Activated naive CD8-positive, alpha-beta T cell (primary cell): ENCODE measurements around the gene YTHDF1.

Experiments
- H3K27ac Mint-ChIP-seq: one replicate; pipeline ENCODE4 v1.8.0; 2021; ENCODE audit warnings: mixed read lengths
- H3K27me3 Mint-ChIP-seq: one replicate; pipeline ENCODE4 v1.8.0; 2021; ENCODE audit warnings: mixed read lengths
- H3K36me3 Mint-ChIP-seq: one replicate; pipeline ENCODE4 v1.8.0; 2021; ENCODE audit warnings: mixed read lengths
- H3K4me1 Mint-ChIP-seq: one replicate; pipeline ENCODE4 v1.8.0; 2021; ENCODE audit warnings: low read depth, mixed read lengths
- H3K4me3 Mint-ChIP-seq: one replicate; pipeline ENCODE4 v1.8.0; 2021; ENCODE audit warnings: mild to moderate bottlenecking, mixed read lengths
- H3K9me3 Mint-ChIP-seq: one replicate; pipeline ENCODE4 v1.8.0; 2021; ENCODE audit warnings: low read depth, mixed read lengths

The YTHDF1 gene

DNA sequence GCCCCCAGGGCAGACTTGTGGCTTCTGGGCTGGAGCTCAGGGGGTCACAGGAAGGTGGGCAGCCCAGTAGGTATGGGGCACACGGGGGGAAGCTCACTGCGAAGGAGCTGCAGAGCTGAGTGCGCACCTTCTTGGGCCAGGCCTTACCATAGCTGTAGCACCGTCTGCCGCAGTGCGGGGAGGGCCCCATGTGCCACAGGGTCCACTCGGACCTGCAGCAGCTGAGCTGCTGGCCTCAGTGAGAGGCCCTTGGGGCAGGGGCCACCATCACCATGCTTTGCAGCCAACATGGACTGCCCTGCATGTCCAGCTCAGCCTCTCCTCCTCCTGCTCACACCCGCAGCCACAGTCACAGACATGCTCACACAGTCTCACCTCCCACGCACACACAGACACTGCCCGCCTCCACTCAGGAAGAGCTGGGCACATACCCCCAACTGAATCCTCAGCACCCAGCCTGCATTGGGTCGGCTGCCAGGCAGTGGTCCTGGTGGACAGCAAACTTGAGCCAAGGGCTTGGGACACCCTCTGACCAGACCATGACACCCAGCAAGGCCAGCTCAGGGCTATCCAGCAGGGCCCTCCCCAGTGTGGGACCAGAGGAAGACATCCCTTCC lies 35.3 kb downstream of the YTHDF1 start:
- no peak overlapping the region for H3K27ac Mint-ChIP-seq
- H3K27me3 Mint-ChIP-seq, result peaks cover 10% of the 10 kb centered on the region
- H3K9me3 Mint-ChIP-seq, result no peaks in the 10 kb centered on the region
- H3K4me1 Mint-ChIP-seq, result peaks cover 10% of the 10 kb centered on the region
- H3K4me3 Mint-ChIP-seq, result peak overlapping the region; percentile 70
- no peaks in the 10 kb centered on the region for H3K36me3 Mint-ChIP-seq

DNA sequence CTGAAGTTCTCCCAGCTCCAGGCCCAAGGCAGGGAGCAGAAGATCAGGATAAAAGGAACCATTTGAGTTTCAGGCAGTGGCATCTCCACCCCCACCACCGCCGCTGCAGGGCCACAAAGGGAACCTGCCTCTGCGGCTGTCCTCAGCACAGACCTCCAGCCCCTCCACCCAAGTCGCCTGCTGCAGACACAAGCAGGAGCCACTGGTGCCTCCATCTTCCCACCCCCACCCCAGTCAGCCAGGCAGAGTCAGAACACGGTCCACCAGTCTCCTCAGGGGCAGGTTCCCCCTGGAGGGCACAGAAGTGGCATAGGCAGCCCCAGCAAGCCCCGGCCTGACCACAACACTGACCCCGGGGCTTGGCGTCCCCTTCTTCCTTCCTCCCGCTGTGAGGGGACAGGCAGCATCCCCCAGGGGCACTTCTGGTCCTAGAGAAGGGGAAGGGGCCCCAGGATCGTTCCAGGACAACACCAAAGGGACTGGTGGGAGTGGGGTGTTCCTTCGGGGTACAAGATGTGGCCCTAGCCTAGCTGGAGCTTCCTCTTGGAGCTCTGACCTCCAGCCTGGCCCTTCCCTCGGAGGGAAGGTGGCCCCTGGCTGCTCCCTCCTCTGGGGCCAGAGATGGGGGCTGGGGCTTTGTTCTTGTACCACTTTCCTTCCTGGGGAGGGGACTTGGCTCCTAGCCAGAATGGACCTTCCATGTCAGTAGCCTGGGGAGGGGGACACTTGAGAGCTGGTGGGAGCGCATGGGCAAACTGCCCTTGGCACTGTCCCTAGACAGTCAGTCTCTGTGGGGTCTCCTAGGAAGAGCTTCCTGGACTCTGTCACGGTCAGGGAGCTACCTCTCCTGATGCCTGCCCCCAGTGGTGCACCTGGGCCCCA lies 36.0 kb downstream of the YTHDF1 start:
- H3K4me1 Mint-ChIP-seq, result peaks cover 10% of the 10 kb centered on the region
- H3K4me3 Mint-ChIP-seq, result peak overlapping the region; percentile 72
- no peak overlapping the region for H3K27ac Mint-ChIP-seq
- H3K27me3 Mint-ChIP-seq, result peaks cover 10% of the 10 kb centered on the region
- no peaks in the 10 kb centered on the region for H3K9me3 Mint-ChIP-seq
- H3K36me3 Mint-ChIP-seq, result no peaks in the 10 kb centered on the region

DNA sequence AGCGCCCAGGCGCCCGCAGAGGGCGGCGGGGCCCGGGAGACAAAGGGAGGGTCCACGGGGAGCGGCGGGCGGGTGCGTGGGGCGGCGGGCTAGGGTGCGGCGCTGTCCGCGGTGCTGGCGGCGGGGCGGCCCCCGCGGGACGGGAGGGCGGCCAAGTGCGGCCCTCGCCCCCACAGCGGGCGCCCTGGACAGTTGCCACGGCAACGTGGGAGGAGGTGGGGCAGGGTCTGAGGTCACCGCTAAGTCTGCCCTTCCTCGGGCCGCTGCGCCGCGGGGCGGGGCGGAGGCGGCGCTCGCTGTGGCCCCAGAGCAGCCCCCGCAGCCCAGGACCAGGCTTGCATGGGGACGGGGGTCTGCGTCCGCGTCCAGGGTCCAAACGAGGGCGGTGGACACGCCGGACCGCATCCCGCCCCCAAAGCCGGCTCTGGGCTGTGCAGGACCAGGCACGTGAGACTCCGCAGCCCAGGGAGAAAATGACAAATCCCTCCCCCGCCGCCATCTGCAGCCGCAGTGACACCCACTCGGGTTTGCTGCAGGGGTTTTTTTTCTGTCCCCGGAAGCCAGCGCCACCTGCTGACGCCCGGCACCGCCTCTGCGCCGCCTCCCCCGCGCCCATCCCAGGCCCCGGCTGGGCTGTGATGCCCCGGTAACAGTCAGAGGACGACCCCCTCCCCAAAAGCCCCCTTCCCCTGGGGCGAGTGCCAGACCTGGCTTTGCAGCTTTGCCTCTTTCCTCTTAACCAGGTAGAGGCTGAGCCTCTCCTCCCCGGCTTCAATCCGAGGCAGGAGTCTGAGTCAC lies 36.8 kb downstream of the YTHDF1 start:
- Mint-ChIP-seq H3K27ac (no peak overlapping the region), H3K36me3 (no peaks in the 10 kb centered on the region), H3K27me3 (peaks cover 10% of the 10 kb centered on the region), H3K4me3 (peak overlapping the region; percentile 72), H3K9me3 (no peaks in the 10 kb centered on the region), H3K4me1 (peaks cover 12% of the 10 kb centered on the region)

DNA sequence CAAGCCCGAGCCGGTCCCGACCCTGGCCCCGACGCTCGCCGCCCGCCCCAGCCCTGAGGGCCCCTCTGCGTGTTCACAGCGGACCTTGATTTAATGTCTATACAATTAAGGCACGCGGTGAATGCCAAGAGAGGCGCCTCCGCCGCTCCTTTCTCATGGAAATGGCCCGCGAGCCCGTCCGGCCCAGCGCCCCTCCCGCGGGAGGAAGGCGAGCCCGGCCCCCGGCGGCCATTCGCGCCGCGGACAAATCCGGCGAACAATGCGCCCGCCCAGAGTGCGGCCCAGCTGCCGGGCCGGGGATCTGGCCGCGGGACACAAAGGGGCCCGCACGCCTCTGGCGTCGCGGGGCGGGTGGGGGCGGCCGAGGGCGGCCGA lies 37.5 kb downstream of the YTHDF1 start:
- H3K9me3 Mint-ChIP-seq, result no peaks in the 10 kb centered on the region
- H3K36me3 Mint-ChIP-seq, result no peaks in the 10 kb centered on the region
- H3K27me3 Mint-ChIP-seq, result peaks cover 10% of the 10 kb centered on the region
- no peak overlapping the region for H3K27ac Mint-ChIP-seq
- H3K4me1 Mint-ChIP-seq, result peaks cover 12% of the 10 kb centered on the region
- H3K4me3 Mint-ChIP-seq, result no peak overlapping the region

DNA sequence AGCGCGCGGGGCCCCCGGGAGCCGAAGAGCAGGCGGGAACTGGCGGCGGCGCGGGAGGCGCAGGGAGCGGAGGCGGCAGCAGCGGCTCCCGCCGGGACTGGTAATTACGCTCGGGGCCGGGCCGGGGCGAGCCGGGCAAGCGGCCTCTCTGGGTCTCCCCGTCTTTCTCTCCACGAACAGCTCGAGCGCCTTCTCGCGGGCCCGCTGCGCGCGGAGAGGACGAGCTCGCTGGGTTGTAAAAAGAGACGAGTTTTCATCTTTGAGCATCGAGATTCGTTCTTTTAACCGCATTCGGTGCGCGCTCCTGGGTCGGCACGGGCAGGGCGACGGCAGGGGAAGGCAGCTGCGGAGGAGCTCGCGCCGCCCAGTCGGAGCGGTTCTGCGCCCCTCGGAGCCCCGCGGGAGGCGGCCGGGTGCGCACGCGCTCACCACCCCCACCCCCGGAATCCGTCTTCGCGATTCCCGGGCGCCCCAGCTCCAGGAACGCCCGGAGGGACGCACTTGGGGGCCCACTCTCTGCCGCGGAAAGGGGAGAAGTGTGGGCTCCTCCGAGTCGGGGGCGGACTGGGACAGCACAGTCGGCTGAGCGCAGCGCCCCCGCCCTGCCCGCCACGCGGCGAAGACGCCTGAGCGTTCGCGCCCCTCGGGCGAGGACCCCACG lies 38.0 kb downstream of the YTHDF1 start:
- Mint-ChIP-seq H3K27me3 (peaks cover 10% of the 10 kb centered on the region), H3K4me3 (peak overlapping the region; percentile 67), H3K4me1 (peaks cover 12% of the 10 kb centered on the region), H3K9me3 (no peaks in the 10 kb centered on the region), H3K27ac (no peak overlapping the region), H3K36me3 (no peaks in the 10 kb centered on the region)

DNA sequence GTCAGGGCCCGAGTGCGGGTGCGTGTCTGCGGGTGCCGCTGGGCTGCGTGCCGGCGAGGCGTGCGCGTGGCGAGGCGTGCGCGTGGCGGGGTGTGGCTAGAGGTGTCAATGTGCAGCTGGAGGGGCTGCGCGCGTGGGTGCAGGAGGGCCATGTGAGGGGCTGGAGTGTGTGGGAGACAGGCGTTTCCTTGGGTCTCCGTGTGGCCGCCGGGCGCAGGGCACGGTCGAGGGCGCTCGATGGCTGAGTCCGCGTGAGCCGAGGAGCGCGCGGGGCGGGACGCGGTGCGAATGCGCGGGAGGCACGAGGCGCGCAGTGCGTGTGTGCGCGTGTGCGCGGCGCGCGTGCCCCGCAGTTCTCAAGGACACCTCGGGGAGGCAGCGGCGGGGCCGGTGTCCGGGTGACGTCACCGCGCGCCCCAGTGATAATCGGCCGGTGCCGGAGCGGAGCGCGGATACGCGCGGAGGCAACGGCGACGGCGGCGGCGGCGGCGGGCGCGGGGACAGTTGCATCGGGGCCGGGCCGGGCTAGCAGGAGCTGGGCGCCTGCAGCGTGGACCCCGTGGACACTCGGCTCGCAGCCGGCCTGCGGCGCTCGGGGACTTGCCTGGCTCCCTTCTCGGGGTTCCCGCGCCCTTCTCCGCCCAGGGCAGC lies 38.7 kb downstream of the YTHDF1 start:
- peaks cover 12% of the 10 kb centered on the region for H3K4me1 Mint-ChIP-seq
- no peaks in the 10 kb centered on the region for H3K36me3 Mint-ChIP-seq
- H3K9me3 Mint-ChIP-seq, result no peaks in the 10 kb centered on the region
- peaks cover 10% of the 10 kb centered on the region for H3K27me3 Mint-ChIP-seq
- no peak overlapping the region for H3K27ac Mint-ChIP-seq
- peak overlapping the region; percentile 40 for H3K4me3 Mint-ChIP-seq

DNA sequence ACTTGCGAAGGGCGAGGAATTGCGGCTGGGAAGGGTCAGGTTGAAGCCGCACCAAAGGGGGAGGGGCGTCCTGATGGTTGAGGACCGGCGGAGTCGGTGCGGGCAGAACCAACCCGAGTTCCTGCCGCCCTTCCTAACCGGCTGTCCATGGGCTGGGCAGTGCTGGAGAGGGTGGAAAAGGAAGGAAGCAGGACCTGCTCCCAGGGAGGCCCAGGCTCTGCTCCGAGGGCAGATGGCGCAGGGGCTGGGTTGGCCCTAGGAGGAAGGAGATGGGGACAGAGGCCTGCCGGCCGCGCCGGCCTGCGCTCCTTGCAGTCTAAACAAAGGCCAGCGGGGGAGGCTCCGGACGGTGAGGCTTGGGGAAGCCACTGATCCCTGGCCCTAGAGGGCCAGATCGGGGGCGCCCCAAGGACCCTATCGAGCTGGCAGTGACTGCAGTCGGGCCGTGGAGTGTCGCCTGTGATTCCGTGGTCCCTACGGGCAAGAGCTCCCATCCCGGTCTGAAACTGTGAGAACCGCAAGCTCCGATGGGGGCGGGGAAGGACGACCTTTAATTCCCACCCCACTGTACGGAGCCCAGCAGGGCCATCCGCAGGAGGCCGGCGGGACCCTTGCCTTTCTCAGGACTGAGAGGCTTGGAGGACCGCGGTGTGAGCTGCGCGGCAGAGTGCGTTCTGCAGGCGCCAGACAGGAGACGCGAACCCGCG lies 39.4 kb downstream of the YTHDF1 start:
- H3K4me1 Mint-ChIP-seq, result peaks cover 12% of the 10 kb centered on the region
- peak overlapping the region; percentile 58 for H3K4me3 Mint-ChIP-seq
- peaks cover 17% of the 10 kb centered on the region for H3K27me3 Mint-ChIP-seq
- H3K27ac Mint-ChIP-seq, result no peak overlapping the region
- H3K36me3 Mint-ChIP-seq, result no peaks in the 10 kb centered on the region
- H3K9me3 Mint-ChIP-seq, result no peaks in the 10 kb centered on the region

DNA sequence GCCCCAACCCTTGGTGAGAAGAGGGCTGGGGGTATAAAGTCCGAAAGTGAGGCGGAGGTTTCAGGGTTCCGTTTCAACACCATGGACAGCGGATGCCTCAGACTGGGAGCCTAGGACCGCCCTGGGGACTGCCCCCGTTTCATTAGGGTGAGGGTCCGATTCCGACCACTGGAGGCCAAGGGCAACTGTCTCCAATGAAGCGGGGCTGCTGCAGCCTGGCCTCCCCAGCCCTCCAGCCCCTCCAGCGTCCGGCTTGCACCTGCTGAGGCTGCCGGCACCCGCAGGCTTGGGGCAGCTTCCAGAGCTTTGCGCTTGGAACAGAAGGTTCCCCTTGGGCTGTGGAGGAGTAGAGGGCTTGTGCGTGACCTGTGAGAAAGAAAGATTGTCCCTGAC lies 39.9 kb downstream of the YTHDF1 start:
- Mint-ChIP-seq H3K9me3 (no peaks in the 10 kb centered on the region), H3K36me3 (no peaks in the 10 kb centered on the region), H3K27me3 (peaks cover 19% of the 10 kb centered on the region), H3K27ac (no peak overlapping the region), H3K4me1 (peaks cover 12% of the 10 kb centered on the region), H3K4me3 (peak overlapping the region; percentile 58)

DNA sequence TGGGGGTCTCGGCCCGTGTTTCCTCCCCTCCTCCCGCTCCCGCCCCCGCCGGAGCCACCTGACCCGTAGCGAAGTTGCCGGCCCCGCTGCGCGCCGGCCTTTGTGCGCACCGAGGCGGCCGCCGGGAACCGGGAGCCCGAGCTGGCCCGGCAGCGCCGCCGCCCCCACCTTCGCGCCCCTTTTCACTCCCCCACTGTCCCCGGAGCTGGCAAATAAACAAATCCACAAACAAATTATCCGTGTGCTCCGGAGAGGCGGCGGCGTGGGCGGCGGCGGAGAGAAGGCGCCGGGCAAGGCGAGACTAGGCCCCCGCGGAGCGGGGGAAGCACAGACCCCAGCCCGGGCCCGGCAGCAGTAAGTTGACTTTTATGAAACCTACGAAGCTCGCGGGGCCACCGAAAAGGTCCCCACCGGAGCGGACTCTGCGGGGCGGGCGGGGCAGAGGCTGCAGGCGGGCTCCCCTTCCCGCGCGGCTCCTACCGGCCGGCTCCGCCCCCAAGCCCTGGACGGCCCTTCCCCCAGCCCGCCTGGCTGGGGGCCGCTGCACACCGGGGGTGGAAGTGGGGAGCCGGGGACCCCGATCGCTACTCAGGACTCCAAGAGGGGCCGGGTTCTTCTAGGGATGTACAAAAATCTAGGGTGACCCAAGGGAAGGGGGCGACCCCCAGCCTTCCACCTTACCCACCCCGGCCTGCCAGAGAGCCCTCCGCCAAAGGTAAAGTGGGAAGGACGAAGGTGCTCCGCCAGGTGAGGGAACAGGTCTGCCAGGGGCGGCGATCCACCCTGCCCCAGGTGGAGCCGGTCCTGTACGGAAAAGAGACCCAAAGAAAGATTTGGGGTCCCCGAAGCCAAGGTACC lies 40.7 kb downstream of the YTHDF1 start:
- no peaks in the 10 kb centered on the region for H3K36me3 Mint-ChIP-seq
- H3K9me3 Mint-ChIP-seq, result no peaks in the 10 kb centered on the region
- peaks cover 20% of the 10 kb centered on the region for H3K27me3 Mint-ChIP-seq
- no peak overlapping the region for H3K4me3 Mint-ChIP-seq
- no peak overlapping the region for H3K27ac Mint-ChIP-seq
- peaks cover 12% of the 10 kb centered on the region for H3K4me1 Mint-ChIP-seq

DNA sequence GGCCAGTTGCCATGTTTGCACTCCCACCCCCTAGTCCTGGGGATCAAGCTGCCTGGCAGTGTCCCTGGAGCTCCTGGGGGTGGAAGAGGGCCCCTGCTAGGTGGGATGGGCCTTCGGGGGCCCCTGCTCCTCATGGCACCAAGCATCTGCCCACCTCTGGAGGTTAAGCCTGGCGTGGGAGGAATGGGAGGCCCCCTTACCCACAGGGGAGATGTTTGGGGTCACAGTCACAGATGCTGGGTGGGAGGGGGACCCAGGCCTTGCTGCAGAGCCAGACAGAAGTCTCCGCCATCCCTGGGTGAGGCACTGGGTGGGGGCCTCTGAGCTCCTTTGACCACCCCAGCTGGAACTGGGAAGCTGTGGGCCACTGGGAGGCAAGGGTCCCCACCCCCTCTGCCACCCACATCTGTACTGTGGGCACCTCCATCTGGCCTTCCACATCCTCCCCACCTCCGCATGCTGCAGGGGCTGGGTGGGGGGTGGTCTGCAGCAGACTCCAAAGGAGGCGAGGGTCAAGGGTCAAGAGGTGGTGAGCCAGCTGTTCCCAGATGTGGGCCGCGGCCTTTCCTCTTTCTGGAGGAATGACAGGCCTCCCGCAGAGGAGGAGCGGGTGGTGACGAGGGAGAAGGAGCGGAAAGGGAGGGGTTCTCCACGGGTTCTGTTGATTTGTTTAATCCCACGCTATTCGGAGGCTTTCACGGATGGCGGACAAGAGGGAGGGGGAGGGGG lies 41.5 kb downstream of the YTHDF1 start:
- H3K27ac Mint-ChIP-seq, result no peak overlapping the region
- H3K36me3 Mint-ChIP-seq, result no peaks in the 10 kb centered on the region
- no peaks in the 10 kb centered on the region for H3K9me3 Mint-ChIP-seq
- H3K4me3 Mint-ChIP-seq, result no peak overlapping the region
- peaks cover 18% of the 10 kb centered on the region for H3K27me3 Mint-ChIP-seq
- H3K4me1 Mint-ChIP-seq, result peaks cover 9% of the 10 kb centered on the region

DNA sequence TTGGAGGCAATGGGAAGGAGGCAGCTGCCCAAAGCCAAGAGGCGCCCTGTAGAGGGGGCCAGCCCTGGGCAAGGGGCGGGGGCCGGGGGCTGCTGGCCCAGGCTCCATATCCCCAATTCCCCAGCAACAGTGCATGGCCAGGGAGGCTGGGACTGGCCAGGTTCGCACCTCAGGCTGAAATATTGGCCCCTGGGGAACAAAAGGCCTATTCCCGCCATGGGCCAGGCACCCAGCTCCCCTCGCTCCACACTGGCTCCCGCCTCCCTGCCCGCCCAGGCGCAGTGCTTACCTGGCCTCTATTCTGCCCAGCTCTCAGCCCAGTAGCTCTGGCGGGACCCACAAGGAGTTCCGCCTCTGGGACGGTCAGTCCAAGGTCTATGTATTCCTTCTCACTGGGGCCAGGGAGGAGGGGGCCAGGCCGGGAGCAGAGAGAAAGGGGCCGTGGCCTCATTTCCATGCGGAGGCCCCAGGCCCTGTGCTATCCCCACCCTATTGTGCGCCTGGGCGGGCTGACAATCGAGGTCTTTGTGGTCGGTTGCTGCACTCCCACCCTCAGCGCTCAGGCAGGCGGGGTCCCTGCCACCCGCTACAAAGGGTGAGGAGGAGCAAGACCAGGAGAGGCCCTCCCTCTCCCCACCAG lies 42.3 kb downstream of the YTHDF1 start:
- Mint-ChIP-seq H3K27me3 (peaks cover 17% of the 10 kb centered on the region), H3K9me3 (no peaks in the 10 kb centered on the region), H3K36me3 (no peaks in the 10 kb centered on the region), H3K27ac (no peak overlapping the region), H3K4me1 (peaks cover 8% of the 10 kb centered on the region), H3K4me3 (no peak overlapping the region)

DNA sequence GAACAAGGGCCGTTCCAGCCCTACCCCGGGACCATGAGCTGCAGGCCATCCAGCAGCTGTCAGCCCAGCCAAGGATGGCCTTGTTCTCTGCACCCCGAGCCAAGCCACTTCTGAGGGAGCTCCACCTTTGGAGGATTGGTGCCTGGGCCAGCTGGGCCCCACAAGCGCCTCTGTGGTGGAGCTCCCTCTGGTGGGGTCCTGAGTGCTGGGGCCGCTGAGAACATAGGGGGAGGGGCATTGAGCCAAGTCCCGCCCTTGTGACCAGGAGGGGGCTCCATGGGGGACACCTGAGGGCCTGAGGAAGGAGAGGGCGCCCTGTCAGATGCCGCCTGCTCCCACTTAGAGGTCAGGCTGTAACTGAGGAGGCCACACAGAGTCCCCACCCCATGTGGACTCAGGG lies 43.2 kb downstream of the YTHDF1 start:
- no peak overlapping the region for H3K27ac Mint-ChIP-seq

More for the DNA sequence above, 43.2 kb downstream of the YTHDF1 start:
- no peak overlapping the region for H3K4me3 Mint-ChIP-seq
- peaks cover 6% of the 10 kb centered on the region for H3K4me1 Mint-ChIP-seq
- H3K27me3 Mint-ChIP-seq, result peaks cover 17% of the 10 kb centered on the region
- no peaks in the 10 kb centered on the region for H3K9me3 Mint-ChIP-seq
- no peaks in the 10 kb centered on the region for H3K36me3 Mint-ChIP-seq
